ENCODE data around the gene RAPGEF4.

RAPGEF4 gene

DNA sequence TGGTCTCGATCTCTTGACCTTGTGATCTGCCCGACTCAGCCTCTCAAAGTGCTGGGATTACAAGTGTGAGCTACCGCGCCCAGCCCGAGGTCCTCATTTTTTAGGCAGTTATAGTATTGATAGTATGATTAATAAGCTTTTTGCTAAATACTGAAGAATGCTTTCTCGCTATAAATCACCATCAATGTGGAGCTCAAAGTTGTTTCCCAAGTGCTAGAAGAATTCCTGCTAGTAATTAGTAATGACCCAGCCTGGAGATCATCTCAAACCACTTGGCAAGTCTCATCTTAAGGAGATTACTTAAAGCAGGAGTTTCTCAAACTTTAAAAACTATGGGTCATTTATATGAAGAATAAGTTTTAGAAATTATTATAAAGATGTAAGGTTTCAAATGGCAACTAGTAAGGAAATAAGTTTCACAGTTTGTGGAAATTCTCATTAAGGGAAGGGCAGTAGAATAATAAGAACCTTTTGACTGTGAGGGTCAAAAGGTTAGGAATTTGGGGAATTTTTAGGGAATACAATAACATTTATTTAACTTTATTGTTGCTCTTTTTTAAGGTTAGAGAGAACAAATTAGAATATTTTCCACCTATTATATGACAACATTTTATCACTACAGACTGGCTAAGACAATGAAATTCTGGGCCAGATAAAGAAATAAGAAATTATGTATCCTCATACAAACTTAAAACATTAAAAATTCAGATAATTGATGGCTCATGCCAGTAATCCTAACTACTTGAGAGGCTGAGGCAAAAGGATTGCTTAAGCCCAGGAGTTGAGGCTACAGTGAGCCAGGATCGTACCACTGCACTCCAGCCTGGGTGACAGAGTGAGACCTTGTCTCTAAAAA, 191.4 kb downstream of the RAPGEF4 start:
- peaks cover 0 to 4% of the 10 kb centered on the region in 2 donors for H3K4me1 Mint-ChIP-seq (ENCODE audit: low read depth in 2 of 2)

DNA sequence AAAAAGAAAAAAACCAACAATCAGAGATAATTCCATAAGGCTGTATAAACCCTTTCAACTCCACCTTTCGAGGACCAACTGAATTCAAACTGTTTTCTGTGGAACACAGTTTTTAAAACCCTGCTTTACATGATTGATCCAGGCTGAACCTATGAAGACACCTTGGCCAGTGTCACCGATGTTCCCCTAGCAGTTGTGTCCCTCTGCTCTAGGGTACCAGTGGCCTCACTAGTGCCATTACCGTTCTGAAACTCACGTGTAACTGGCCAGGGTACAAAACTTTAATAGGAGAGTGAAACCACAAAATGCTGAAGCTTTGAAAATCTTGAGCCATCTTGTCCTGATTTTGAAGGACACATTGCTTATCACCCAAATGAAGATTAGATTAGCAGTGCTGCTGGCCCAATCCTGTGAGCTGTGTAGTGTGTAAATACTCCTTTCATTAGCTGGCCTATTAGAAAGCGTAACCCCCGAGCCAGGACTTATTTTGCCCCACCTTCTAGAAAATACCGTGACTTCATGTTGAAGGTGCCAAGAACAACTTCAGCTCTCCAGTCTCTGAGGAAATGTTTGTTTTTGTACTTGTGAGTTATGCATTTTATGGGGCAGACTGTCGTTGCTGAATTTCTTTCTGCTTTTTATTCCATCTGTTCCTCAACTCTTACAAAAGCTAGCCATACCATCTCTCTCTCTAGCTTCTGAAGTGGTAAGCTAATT, 192.2 kb downstream of the RAPGEF4 start:
- H3K4me1 Mint-ChIP-seq (ENCODE audit: low read depth in 2 of 2): peaks cover 0 to 4% of the 10 kb centered on the region in 2 donors
- no peak for DNase-seq
- no peaks in the 10 kb centered on the region for H3K9me3 Mint-ChIP-seq
- no peak for ATAC-seq (replicated peaks)
- peaks cover 34 to 37% of the 10 kb centered on the region in 2 donors for H3K27me3 Mint-ChIP-seq
- no peak overlapping the region for H3K4me3 Mint-ChIP-seq
- no peaks in the 10 kb centered on the region for H3K36me3 Mint-ChIP-seq (ENCODE audit: insufficient read depth)
- no peak overlapping the region for H3K27ac Mint-ChIP-seq

More for the DNA sequence above, 191.4 kb downstream of the RAPGEF4 start:
- no peak overlapping the region for H3K27ac Mint-ChIP-seq
- no peak for ATAC-seq (replicated peaks)
- H3K9me3 Mint-ChIP-seq: no peaks in the 10 kb centered on the region
- H3K27me3 Mint-ChIP-seq: peaks cover 33% of the 10 kb centered on the region in 2 donors
- no peak overlapping the region for H3K4me3 Mint-ChIP-seq
- no peak for DNase-seq
- no peaks in the 10 kb centered on the region for H3K36me3 Mint-ChIP-seq (ENCODE audit: insufficient read depth)

DNA sequence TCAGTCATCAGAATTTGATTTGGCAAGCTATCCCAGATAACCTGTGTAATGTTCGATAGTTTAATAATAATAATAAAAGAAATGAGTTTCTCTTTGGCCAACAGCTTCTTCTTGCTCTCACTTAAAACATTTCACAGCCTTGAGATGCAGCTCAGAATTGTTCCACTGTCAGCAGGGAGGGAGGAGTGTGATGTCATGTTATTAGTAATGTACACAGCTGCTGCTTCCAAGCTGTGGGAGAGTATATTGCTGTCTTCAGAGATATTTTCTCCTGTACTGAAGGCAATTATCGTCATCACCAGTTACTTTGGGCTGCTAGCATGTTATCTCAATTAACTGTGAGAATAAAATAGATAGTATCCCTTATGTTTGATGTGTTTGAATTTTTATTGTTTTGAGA, 193.1 kb downstream of the RAPGEF4 start:
- H3K36me3 Mint-ChIP-seq (ENCODE audit: insufficient read depth): no peaks in the 10 kb centered on the region
- no peak for DNase-seq
- no peak overlapping the region for H3K4me3 Mint-ChIP-seq
- H3K27ac Mint-ChIP-seq: no peak overlapping the region
- H3K4me1 Mint-ChIP-seq (ENCODE audit: low read depth in 2 of 2): peaks cover 0 to 4% of the 10 kb centered on the region in 2 donors
- ATAC-seq (replicated peaks): no peak
- H3K27me3 Mint-ChIP-seq: peaks cover 36 to 37% of the 10 kb centered on the region in 2 donors
- H3K9me3 Mint-ChIP-seq: no peaks in the 10 kb centered on the region

- Mint-ChIP-seq H3K36me3 (ENCODE audit: insufficient read depth) (no peaks in the 10 kb centered on the region), H3K27me3 (peaks cover 36 to 37% of the 10 kb centered on the region in 2 donors), H3K4me3 (no peak overlapping the region), H3K27ac (no peak overlapping the region), H3K4me1 (ENCODE audit: low read depth in 2 of 2) (peaks cover 0 to 4% of the 10 kb centered on the region in 2 donors), H3K9me3 (no peaks in the 10 kb centered on the region)
- DNase-seq: no peak
- no peak for ATAC-seq (replicated peaks)
Measured at GRCh38 chr2:172929644-172930043, 194.0 kb downstream of the RAPGEF4 start.

- DNase-seq: no peak
- H3K27ac Mint-ChIP-seq: no peak overlapping the region
- H3K4me3 Mint-ChIP-seq: no peak overlapping the region
- no peaks in the 10 kb centered on the region for H3K36me3 Mint-ChIP-seq (ENCODE audit: insufficient read depth)
- H3K4me1 Mint-ChIP-seq (ENCODE audit: low read depth in 2 of 2): peaks cover 0 to 4% of the 10 kb centered on the region in 2 donors
- H3K9me3 Mint-ChIP-seq: no peaks in the 10 kb centered on the region
- no peak for ATAC-seq (replicated peaks)
- H3K27me3 Mint-ChIP-seq: peaks cover 30 to 37% of the 10 kb centered on the region in 2 donors
Measured at GRCh38 chr2:172930871-172931255, 195.2 kb downstream of the RAPGEF4 start.

DNA sequence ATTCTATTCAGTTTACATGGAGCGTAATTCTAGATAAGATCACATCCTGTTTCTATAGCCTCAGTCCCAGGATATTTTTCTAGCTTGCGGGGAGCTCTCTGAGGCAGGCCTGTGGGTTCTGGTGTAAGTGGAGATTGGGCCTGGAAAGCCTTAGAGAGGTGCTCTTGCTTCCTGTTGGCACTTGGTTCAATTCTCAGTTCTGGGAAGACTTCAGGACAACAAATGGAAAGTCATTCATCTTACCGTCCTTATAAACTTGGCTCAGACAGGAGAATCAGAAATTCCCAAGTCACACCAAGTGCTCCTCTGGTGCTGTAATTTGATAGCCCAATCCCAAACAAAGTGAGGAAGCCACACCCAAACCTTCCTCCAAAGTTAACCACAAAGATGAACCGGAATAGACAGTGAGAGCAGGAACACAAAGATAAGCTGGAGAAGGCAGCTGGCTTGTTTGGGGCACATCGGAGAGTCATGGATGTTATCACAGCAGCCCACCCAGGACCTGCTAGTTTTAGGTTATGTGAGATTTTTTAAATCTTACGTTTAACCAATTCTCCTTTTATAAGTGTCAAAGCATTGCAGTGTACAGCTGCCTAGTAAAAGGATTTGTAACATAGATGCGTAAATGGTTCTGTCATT, 195.7 kb downstream of the RAPGEF4 start:
- H3K9me3 Mint-ChIP-seq: no peaks in the 10 kb centered on the region
- H3K27me3 Mint-ChIP-seq: peaks cover 30 to 37% of the 10 kb centered on the region in 2 donors
- peaks cover 0 to 4% of the 10 kb centered on the region in 2 donors for H3K4me1 Mint-ChIP-seq (ENCODE audit: low read depth in 2 of 2)
- H3K4me3 Mint-ChIP-seq: no peak overlapping the region
- DNase-seq: no peak
- no peaks in the 10 kb centered on the region for H3K36me3 Mint-ChIP-seq (ENCODE audit: insufficient read depth)
- no peak for ATAC-seq (replicated peaks)
- no peak overlapping the region for H3K27ac Mint-ChIP-seq

DNA sequence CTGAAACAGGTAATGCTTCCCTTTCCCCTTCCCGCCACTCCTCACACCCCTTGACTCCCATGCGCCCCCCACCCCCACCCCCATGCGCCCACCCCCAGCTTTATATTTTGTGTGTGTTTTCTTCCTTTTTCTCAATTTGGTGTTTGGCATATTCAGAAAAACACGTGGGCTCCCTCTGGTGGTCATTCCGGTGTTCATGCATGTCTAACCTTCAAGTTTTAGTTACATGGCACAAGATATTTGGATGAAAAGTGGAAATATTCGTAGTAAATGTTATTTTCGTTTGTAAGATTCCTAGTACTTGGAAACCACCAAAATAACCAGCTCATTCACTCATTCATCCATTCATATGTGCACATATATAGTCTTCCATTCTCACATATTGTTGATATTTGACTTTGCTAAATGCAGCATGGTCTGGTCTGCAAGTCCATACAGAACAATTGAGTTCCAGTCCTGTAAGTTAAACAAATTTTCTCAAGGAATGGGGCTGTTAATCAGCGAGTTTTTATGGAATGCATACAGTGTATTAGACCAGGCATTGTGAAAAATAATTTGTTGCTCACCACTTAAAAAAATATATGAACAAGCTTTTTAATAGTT, 196.4 kb downstream of the RAPGEF4 start:
- no peaks in the 10 kb centered on the region for H3K36me3 Mint-ChIP-seq (ENCODE audit: insufficient read depth)
- ATAC-seq (replicated peaks): peak; percentile 35

DNA sequence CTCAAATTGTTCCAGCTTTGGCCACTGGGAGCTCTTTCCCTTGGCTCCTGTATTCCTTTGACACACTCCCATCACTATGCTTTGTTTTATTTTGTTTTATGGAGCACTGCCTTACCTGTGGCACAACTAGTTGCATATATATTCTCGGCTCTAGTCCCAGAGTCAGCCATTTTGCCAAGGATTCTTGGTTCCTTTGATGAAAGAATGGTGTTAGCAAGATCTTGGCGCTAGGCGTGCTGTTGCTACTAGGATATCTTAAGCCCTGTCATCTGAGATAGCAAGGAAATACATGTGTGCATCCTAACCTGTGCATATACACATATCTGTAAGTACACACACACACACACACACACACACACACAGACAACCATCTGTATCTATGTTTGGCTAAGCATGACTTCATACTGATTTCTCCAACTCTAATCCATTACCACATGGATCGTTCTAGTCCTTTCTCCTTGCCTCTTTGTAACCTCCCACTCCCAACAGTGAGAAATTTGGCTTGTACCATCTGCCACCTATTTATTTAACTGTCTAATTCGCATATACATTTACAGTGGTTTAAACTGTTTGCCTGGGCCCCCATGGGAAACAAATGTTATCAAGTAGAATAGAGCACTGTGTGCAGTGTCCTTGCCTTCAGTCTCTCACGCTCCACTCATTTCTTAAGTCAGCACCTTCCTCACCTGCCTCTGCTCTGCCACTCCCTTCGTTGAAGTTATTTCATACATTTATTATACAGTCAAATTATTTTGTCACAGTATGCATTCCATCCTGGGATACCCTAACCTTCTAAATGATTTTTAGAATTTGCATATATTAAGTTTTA, 202.5 kb downstream of the RAPGEF4 start:
- Mint-ChIP-seq H3K27ac (no peak overlapping the region), H3K4me1 (ENCODE audit: low read depth in 2 of 2) (no peaks in the 10 kb centered on the region), H3K4me3 (no peak overlapping the region), H3K36me3 (ENCODE audit: insufficient read depth) (no peaks in the 10 kb centered on the region), H3K27me3 (peaks cover 21 to 46% of the 10 kb centered on the region in 2 donors), H3K9me3 (no peaks in the 10 kb centered on the region)
- ATAC-seq (replicated peaks): no peak
- no peak for DNase-seq

More for the DNA sequence above, 196.4 kb downstream of the RAPGEF4 start:
- Mint-ChIP-seq H3K4me3 (no peak overlapping the region), H3K27ac (no peak overlapping the region), H3K9me3 (no peaks in the 10 kb centered on the region), H3K4me1 (ENCODE audit: low read depth in 2 of 2) (peaks cover 0 to 4% of the 10 kb centered on the region in 2 donors), H3K27me3 (peaks cover 30 to 37% of the 10 kb centered on the region in 2 donors)
- peak; percentile 26 to 46 (median 41) for DNase-seq

GRCh38 chr2:172938713-172939375, 203.2 kb downstream of the RAPGEF4 start:
- ATAC-seq (replicated peaks): no peak
- Mint-ChIP-seq H3K36me3 (ENCODE audit: insufficient read depth) (no peaks in the 10 kb centered on the region), H3K27me3 (peaks cover 24 to 53% of the 10 kb centered on the region in 2 donors), H3K4me3 (no peak overlapping the region), H3K9me3 (no peaks in the 10 kb centered on the region), H3K4me1 (ENCODE audit: low read depth in 2 of 2) (no peaks in the 10 kb centered on the region), H3K27ac (no peak overlapping the region)
- DNase-seq: no peak

DNA sequence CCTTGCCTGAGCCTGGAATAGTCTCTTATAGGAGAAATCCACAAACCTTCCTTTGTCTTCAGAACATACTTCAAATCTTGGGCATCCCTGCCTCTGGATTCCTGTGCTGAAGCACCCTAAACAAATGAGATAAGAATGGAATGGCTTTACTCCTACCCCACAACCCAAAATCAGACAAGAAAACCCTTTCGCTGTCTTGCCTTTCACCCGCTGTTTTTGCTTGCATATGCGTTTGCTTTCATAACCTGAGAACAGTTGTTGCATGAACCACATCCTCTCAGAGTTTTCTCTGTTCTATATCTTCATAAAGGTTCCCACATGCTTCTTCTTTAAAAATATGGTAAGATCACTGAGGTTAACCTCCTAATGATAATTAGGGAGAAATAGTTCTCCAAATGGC, 207.9 kb downstream of the RAPGEF4 start:
- no peak overlapping the region for H3K27ac Mint-ChIP-seq
- H3K4me1 Mint-ChIP-seq (ENCODE audit: low read depth in 2 of 2): no peaks in the 10 kb centered on the region
- peaks cover 59 to 62% of the 10 kb centered on the region in 2 donors for H3K27me3 Mint-ChIP-seq
- no peak overlapping the region for H3K4me3 Mint-ChIP-seq
- ATAC-seq (replicated peaks): no peak
- no peak for DNase-seq
- H3K9me3 Mint-ChIP-seq: no peaks in the 10 kb centered on the region
- H3K36me3 Mint-ChIP-seq (ENCODE audit: insufficient read depth): no peaks in the 10 kb centered on the region

DNA sequence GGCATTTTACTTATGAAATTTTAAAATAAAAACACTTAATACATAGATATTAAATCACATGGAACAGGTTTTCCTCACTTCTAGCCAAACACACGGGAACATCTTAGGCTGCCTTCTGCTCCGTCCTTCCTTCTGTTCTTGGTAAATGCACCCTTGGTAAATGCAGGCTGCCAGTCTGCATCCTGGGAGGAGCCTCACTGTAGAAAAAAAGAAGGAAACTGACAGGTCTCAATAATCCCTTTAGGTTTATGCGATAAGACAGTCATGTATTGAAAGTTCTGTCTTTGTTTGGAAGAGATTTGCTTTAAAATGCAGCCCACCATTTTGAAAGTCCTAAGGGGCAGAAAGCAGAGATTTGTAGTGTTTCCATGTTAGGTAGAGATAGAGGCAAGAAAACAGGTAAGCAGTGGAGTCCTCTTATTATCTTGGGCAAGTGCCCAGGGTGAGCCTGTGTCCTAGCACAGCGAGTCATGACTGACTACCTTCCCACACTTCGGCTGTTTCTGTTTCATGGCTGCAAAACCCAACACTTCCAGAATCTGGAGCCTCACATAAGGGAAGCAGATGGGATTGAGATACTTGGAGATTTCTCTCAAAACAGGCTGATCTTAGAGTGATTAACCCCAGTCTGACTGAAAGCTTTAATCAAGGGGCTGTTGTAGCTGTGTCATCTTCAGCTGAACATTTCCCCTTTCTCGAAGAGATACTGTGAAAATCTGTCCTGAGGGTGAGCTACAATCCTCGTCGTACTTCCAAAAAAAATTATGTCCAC, 208.6 kb downstream of the RAPGEF4 start:
- H3K36me3 Mint-ChIP-seq (ENCODE audit: insufficient read depth): no peaks in the 10 kb centered on the region
- no peak overlapping the region for H3K27ac Mint-ChIP-seq
- H3K4me1 Mint-ChIP-seq (ENCODE audit: low read depth in 2 of 2): no peaks in the 10 kb centered on the region
- ATAC-seq (replicated peaks) (no peak), DNase-seq (no peak)
- H3K4me3 Mint-ChIP-seq: no peak overlapping the region
- H3K27me3 Mint-ChIP-seq: peaks cover 56 to 60% of the 10 kb centered on the region in 2 donors
- H3K9me3 Mint-ChIP-seq: no peaks in the 10 kb centered on the region
